Peyer's patch (tissue), 4 donors: Measurements from ENCODE around the gene BBLN.

Source experiments
- CTCF ChIP-seq, 6 experiments: fragments of 450-650 bp in 4 of 6; fragments of 200-600 bp in 2 of 6; sonication (generic) in 1 of 6; IDR thresholded peaks; one replicate each; pipeline ENCODE4 v1.5.1; 2017 to 2019; ENCODE audit warnings: antibody characterized with exemption in 6 of 6, mild to moderate bottlenecking in 3 of 6, moderate library complexity in 1 of 6
- POLR2A ChIP-seq, 2 donors: fragments of 450-650 bp; IDR thresholded peaks; one replicate each; pipeline ENCODE4 v1.5.1; 2017; ENCODE audit warnings: antibody characterized with exemption in 2 of 2, mild to moderate bottlenecking in 2 of 2, moderate library complexity in 2 of 2

- TF ChIP-seq CTCF (IDR thresholded peaks at IDR 0.05) (peak; percentile 100), POLR2A (IDR thresholded peaks at IDR 0.05) (peak in 1 of 2 donors; percentile 44)
Observed at GRCh38 chr9:128117613-128118471, 42.2 kb upstream of the BBLN start.
